HG03457 (cell line): Measurements from ENCODE around the gene POGLUT3.
A peak's percentile ranks its signal among the peaks of the same experiment; 100 is the strongest.

ENCODE experiments used
- ATAC-seq: cut with Tn5 transposase; IDR thresholded peaks from one replicate; pipeline ENCODE4 v1.9.1; 2021; ENCODE audit warnings: moderate number of reproducible peaks; ENCODE audit not compliant: unreplicated experiment

Gene POGLUT3

GRCh38 chr11:108498046-108498815, at the start of gene POGLUT3:
TSS of gene POGLUT3 (minus strand) at chr11:108498384. CDS start at chr11:108498366, 18 bp downstream.
- ATAC-seq, result peak; percentile 49

GRCh38 chr11:108545909-108546501, 47.8 kb upstream of the POGLUT3 start:
- no peak for ATAC-seq

GRCh38 chr11:108543316-108543964, 45.3 kb upstream of the POGLUT3 start:
- no peak for ATAC-seq

- no peak for ATAC-seq
These were observed 43.3 kb upstream of the POGLUT3 start for GRCh38 chr11:108541531-108541930.

- ATAC-seq, result no peak
These were observed 40.3 kb upstream of the POGLUT3 start for GRCh38 chr11:108538502-108538901.

GRCh38 chr11:108538022-108538424, 39.8 kb upstream of the POGLUT3 start:
- no peak for ATAC-seq

- ATAC-seq, result no peak
These were observed 38.6 kb upstream of the POGLUT3 start for GRCh38 chr11:108536783-108537182.

GRCh38 chr11:108535384-108535955, 37.3 kb upstream of the POGLUT3 start:
- ATAC-seq, result no peak

GRCh38 chr11:108534274-108534882, 36.2 kb upstream of the POGLUT3 start:
- ATAC-seq, result no peak

GRCh38 chr11:108530426-108530825, 32.2 kb upstream of the POGLUT3 start:
- no peak for ATAC-seq

- no peak for ATAC-seq
These were observed 29.2 kb upstream of the POGLUT3 start for GRCh38 chr11:108527382-108527781.

GRCh38 chr11:108525161-108525560, 27.0 kb upstream of the POGLUT3 start:
- ATAC-seq, result no peak

- ATAC-seq, result no peak
These were observed 26.2 kb upstream of the POGLUT3 start for GRCh38 chr11:108524422-108524821.

- no peak for ATAC-seq
These were observed 24.1 kb upstream of the POGLUT3 start for GRCh38 chr11:108522318-108522717.

GRCh38 chr11:108518581-108518980, 20.4 kb upstream of the POGLUT3 start:
- ATAC-seq, result no peak

- ATAC-seq, result no peak
These were observed 17.9 kb upstream of the POGLUT3 start for GRCh38 chr11:108516125-108516524.

GRCh38 chr11:108512708-108513107, 14.5 kb upstream of the POGLUT3 start:
- no peak for ATAC-seq

- ATAC-seq, result no peak
These were observed 13.8 kb upstream of the POGLUT3 start for GRCh38 chr11:108511851-108512474.

- ATAC-seq, result no peak
These were observed 10.7 kb upstream of the POGLUT3 start for GRCh38 chr11:108508653-108509593.

GRCh38 chr11:108501396-108501795, 3.2 kb upstream of the POGLUT3 start:
- ATAC-seq, result no peak
